ENCODE measurements around the gene KCNQ5. TPM values are rescaled to one million over a fixed set of nuclear protein-coding genes. Genes with fewer than 3 reads are reported as not detected.

The KCNQ5 gene
- total RNA-seq, 1 donor from 2014 or later = 10.1 TPM

- Mint-ChIP-seq H3K36me3 (ENCODE audit: low read depth) (no peaks in the 10 kb centered on the region), H3K9me3 (no peaks in the 10 kb centered on the region), H3K4me3 (no peak overlapping the region), H3K4me1 (no peaks in the 10 kb centered on the region), H3K27ac (no peak overlapping the region), H3K27me3 (no peaks in the 10 kb centered on the region)
- CTCF ChIA-PET = no interaction called here
- no peak for ATAC-seq (ENCODE audit: low read depth)
- intact Hi-C loops (cut with micrococcal nuclease) = no loop called here
- POLR2A ChIA-PET = no interaction called here
- TF ChIP-seq CTCF (IDR thresholded peaks at IDR 0.05) = no peak
- DNase-seq = no peak
Observed at GRCh38 chr6:73027691-73028090, 405.8 kb downstream of the KCNQ5 start.

- ATAC-seq (ENCODE audit: low read depth) = no peak
- CTCF ChIA-PET = no interaction called here
- intact Hi-C loops (cut with micrococcal nuclease) = no loop called here
- no peak for TF ChIP-seq CTCF (IDR thresholded peaks at IDR 0.05)
- no peaks in the 10 kb centered on the region for H3K27me3 Mint-ChIP-seq
- H3K9me3 Mint-ChIP-seq = no peaks in the 10 kb centered on the region
- H3K27ac Mint-ChIP-seq = no peak overlapping the region
- no peaks in the 10 kb centered on the region for H3K4me1 Mint-ChIP-seq
- H3K36me3 Mint-ChIP-seq (ENCODE audit: low read depth) = no peaks in the 10 kb centered on the region
- no peak for DNase-seq
- H3K4me3 Mint-ChIP-seq = no peak overlapping the region
- POLR2A ChIA-PET = no interaction called here
Observed at GRCh38 chr6:73028124-73028766, 406.4 kb downstream of the KCNQ5 start.

GRCh38 chr6:73028893-73029450 lies 407.1 kb downstream of the KCNQ5 start:
- DNase-seq (no peak), ATAC-seq (ENCODE audit: low read depth) (no peak)
- no peak for TF ChIP-seq CTCF (IDR thresholded peaks at IDR 0.05)
- no peaks in the 10 kb centered on the region for H3K4me1 Mint-ChIP-seq
- H3K9me3 Mint-ChIP-seq = no peaks in the 10 kb centered on the region
- no peak overlapping the region for H3K4me3 Mint-ChIP-seq
- CTCF ChIA-PET = no interaction called here
- no peaks in the 10 kb centered on the region for H3K36me3 Mint-ChIP-seq (ENCODE audit: low read depth)
- intact Hi-C loops (cut with micrococcal nuclease) = no loop called here
- no peaks in the 10 kb centered on the region for H3K27me3 Mint-ChIP-seq
- POLR2A ChIA-PET = no interaction called here
- H3K27ac Mint-ChIP-seq = no peak overlapping the region

GRCh38 chr6:73030257-73030656 lies 408.4 kb downstream of the KCNQ5 start:
- H3K27ac Mint-ChIP-seq = no peak overlapping the region
- DNase-seq (no peak), ATAC-seq (ENCODE audit: low read depth) (no peak)
- no peaks in the 10 kb centered on the region for H3K9me3 Mint-ChIP-seq
- H3K4me3 Mint-ChIP-seq = no peak overlapping the region
- intact Hi-C loops (cut with micrococcal nuclease) = no loop called here
- ChIA-PET CTCF (no interaction called here), POLR2A (no interaction called here)
- no peaks in the 10 kb centered on the region for H3K4me1 Mint-ChIP-seq
- H3K36me3 Mint-ChIP-seq (ENCODE audit: low read depth) = peaks cover under 1% of the 10 kb centered on the region
- H3K27me3 Mint-ChIP-seq = no peaks in the 10 kb centered on the region
- no peak for TF ChIP-seq CTCF (IDR thresholded peaks at IDR 0.05)

- TF ChIP-seq CTCF (IDR thresholded peaks at IDR 0.05) = no peak
- ChIA-PET CTCF (no interaction called here), POLR2A (no interaction called here)
- intact Hi-C loops (cut with micrococcal nuclease) = no loop called here
- Mint-ChIP-seq H3K27me3 (no peaks in the 10 kb centered on the region), H3K9me3 (no peaks in the 10 kb centered on the region), H3K27ac (no peak overlapping the region), H3K4me1 (no peaks in the 10 kb centered on the region), H3K4me3 (no peak overlapping the region), H3K36me3 (ENCODE audit: low read depth) (peaks cover 4% of the 10 kb centered on the region)
- ATAC-seq (ENCODE audit: low read depth) (no peak), DNase-seq (no peak)
Observed at GRCh38 chr6:73030791-73031782, 409.2 kb downstream of the KCNQ5 start.

All from activated B cell treated with CpG ODN at 0.5 μM for 24 hours (primary cell).